HG03439 (cell line): ENCODE results near the gene ATP13A2.
A peak's percentile ranks its signal among the peaks of the same experiment; 100 is the strongest.

Experiments used
- ATAC-seq: cut with Tn5 transposase; IDR thresholded peaks from one replicate; pipeline ENCODE4 v1.9.1; 2021; ENCODE audit warnings: mild to moderate bottlenecking, moderate library complexity; ENCODE audit not compliant: unreplicated experiment

Gene ATP13A2

DNA sequence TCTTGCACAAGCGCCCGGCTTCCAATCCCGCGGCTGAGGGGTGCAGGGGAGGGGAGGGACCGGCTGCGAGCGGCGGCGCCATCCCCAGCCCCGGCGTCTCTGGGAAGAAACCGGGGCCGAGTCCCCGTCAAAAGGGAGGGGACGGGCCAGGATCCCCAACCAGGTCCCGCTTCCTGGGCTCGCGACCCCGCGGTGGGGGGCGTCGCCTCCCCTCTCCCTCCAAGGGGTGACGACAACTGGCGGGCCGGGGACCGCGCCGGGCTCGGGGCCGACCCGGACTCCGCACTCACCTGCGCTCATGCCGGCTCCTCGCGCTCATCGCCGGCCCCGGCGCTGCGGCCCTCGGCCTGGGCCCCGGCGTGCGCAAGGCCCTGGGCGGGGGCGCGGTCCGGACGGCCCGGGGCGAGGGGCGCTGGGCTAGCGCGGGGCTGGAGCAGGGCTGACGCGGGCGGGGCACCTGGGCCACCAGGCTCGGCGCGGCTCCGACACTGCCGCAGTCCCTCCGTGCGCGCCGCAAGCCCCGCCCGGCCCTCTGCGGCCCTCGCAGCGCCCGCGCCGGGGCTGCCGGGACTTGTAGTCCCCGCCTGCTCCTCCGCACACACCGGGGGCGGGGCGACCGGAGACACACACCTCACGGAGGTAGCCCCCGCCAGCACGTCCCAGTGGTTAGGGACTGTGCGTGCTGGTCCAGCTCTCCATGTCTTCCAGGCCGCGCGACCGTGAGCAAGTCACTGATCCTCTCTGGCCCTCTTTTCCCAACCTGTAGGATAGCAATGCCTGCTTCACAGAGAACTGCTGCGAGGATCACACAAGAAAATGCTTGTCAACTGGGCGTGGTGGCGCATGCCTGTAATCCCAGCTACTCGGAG, at the start of gene ATP13A2:
ATP13A2 (minus strand) TSS at position 490 of the 869 bp plus-strand sequence; CDS start at position 300, 190 bp downstream.
- peak; percentile 92 for ATAC-seq

GRCh38 chr1:17061486-17061885, 49.8 kb upstream of the ATP13A2 start:
- ATAC-seq, result no peak

GRCh38 chr1:17060306-17060749, 48.6 kb upstream of the ATP13A2 start:
- ATAC-seq, result no peak

DNA sequence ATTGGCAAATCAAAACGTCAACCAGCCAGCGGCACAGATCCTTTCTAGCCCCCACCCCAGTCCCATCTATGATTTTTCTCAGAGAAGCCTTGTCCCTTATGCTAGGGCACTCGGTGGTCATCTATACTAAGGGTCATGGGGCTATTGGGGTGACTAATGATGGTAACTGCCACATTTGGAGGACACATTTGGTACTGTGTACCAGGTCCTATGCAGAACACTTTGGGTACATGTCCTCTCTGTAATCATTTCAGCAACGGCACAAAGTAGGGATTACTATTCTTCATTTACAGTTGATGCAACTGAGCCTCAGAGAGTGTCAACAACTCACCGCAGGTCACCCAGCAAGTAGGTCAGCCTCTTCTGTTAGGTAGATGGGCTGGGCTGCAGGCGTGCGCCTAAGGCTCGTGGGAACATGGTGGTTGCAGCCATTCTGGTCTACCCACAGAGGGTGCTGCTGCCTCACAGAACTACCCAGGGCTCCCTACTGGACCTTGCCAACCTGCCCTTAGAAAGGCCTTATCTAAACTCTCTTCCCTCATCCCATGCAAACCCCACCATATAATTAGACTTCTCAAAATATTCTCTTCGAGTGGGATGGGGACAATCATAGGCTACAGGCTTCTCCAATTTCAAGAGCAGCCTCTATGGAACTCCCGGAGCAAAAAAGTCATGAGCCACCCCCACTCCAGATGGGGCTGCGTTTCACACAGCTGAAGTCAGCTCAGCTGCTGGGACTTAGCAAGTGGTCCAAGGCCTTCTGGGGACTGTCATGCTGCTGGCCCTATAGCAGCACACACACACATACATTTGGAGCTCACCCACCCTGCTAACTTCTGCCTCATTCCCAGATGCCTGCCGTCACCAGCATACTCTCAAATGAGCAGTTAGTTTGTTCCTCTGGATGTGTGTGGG, 47.9 kb upstream of the ATP13A2 start:
- ATAC-seq, result peak; percentile 75

DNA sequence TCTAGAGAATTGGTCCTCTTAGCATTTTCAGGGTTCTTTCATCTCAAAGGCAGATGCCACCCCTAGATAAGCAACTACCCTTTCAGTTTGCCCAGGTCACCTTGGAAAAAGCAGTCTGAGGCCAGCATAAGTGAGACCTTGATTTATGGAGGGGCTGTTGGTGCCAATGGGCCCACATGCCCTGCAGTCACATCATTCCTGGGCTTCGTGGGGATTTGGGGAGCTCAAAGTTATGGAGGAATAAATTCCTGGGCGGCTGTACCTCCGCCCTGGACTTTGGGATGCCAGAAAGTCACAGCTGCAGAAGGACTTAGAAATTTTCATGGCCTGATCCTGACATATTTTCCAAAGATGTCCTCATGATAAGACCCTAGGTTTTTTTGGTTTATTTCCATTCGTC, 44.8 kb upstream of the ATP13A2 start:
- ATAC-seq, result no peak

GRCh38 chr1:17055801-17056200, 44.1 kb upstream of the ATP13A2 start:
- ATAC-seq, result no peak

DNA sequence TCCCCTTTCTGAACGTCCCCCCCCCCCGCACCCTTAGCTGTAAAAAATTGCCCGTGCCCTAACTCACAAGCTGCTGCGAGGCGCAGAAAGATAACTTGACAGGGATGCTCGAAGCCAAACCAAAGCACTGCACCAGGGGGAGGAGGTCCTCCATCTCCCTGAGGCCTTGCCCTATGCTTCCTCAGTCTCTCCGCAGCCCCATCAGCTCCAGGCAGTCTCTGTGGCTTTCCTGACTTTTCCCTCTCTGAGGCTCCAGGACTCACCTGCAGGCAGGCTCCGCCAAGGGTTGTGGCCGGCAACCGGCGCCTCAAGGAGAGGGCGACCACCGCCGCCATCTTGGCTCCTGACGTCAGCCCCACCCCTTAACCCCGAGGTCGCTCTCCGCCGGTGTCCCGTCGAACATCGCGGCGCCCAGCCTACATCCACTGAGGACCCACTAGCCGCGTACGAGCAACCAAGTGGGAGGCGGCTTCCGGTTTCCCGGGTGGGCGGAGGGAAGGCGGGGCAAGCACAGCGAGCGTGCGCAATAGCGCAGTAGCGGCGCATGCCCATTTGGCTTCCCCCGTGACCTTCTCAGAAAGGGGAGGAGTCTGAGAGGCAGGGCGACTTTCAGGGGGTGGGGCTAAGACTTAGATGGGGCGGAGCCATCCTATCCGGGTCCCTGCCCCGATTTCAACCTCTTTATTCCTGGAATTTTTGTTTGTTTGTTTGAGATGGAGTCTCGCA, 42.1 kb upstream of the ATP13A2 start, which contains the start of gene SDHB:
SDHB (minus strand) TSS at position 348 of the 726 bp plus-strand sequence; CDS start at position 335, 13 bp downstream.
- peak; percentile 99 for ATAC-seq

- no peak for ATAC-seq
These were observed 41.5 kb upstream of the ATP13A2 start for GRCh38 chr1:17053086-17053684.

DNA sequence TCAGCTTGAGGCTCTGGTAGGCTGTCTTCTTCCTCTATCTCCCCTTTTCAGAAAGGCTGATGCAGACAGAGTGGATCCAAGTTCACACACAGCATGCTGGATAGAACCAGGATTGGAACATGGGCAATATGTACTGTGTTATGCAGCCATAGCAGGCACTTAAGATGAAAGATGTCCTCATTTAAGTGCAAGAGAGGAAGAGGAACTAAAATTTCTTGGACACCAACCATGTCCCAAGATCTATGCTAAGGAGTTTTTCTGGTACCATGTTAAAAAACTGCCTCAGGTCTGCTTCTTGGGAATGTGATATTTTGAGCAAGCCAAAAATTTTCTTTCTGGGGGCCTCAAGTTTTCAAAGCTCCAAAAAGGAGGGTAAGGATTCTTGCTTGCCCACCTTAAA, 40.9 kb upstream of the ATP13A2 start:
- ATAC-seq, result no peak

GRCh38 chr1:17052038-17052437, 40.3 kb upstream of the ATP13A2 start:
- no peak for ATAC-seq

DNA sequence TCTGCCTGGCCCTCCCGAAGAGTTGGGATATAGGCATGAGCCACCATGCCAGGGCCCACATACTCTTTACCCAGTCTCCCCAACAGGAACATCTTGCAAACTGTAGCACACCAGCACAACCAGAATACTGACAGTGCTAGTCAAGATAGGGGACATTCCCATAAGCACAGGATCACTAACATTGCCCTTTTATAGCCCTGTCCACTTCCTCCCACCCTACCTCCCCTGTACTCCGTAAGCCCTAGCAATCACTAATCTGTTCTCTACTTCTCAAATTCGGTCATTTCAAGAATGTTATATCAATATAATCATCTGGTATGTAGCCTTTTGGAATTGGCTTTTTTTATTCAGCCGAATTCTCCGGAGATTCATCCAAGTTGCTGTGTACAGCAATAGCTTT, 36.2 kb upstream of the ATP13A2 start:
- no peak for ATAC-seq

DNA sequence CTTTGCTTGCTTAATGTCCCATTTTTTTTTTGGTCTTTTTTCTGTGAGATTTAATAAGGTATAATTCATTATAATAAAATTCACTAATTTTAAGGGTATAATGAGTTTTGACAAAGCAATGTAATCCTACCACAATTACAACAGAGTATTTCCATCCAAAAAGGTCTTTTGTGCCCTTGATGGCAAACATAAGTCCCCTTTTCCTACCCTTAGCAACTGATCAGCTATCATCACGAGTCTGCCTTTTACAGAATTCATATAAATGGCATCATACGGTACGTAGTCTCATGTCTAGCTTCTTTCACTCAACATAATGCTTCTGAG, 34.6 kb upstream of the ATP13A2 start:
- no peak for ATAC-seq

DNA sequence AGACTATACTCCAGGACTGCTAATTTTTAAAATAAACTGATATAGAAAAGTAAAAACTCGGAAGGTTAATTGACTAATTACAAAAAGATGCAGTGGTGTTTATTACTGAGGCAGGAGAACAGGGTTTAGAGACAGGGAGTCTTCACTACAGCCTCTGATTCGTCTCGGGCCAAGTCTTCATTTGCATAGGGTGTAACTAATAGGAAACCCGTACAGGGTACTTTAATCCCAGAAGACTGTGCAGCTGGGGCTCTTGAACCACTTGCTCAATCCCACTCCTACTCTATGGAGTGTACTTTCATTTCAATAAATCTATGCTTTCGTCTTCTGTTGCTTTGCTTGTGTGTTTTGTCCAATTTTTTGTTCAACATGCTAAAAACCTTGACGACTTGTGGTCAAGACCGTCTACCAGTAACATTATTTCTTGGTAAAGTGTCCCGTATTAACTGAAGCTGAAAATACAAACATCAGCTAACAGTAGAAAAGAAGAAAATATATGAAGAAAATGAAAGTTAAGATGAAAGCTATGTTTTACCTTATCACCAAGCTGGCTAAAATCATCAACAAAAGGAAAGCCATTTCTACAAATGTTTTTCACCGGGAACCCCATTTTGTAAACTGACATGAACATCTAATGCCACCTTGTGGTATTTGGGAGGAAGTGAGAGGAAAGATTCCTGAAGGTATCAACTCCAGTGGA, 34.1 kb upstream of the ATP13A2 start:
- ATAC-seq, result no peak

DNA sequence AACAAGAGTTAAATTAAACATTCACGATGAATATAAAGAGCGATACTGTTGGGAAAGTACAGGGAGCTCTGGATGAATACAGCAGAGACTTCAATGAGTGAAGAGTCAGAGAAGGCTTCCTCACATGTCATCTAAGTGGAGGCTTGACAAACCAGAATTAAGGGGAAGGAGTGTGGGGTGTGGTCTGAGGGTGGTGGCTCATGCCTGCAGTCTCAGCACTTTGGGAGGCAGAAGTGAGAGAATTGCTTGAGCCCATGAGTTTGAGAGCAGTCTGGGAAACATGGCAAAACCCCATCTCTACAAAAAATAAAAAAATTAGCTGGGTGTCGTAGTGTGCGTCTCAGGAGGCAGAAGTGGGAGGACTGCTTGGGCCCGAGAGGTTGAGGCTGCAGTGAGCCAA, 33.4 kb upstream of the ATP13A2 start:
- no peak for ATAC-seq

DNA sequence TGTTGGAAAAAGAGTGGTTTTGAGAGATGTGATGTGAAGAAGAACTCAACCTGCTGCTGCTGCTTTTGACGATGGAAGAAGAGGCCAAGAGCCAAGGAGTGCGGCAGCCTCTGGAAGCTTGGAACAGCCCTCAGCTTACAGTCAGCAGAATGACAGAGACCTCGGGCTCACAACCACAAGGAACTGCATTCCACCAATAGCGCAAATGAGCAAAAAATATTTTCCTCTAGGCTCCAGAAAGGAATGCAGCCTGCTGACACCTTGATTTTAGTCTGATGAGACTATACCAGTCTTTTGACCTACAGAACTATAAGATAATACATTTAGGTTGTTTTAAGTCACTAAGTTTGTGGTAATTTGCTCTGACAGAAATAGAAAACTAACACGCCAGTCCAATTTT, 31.9 kb upstream of the ATP13A2 start:
- no peak for ATAC-seq

DNA sequence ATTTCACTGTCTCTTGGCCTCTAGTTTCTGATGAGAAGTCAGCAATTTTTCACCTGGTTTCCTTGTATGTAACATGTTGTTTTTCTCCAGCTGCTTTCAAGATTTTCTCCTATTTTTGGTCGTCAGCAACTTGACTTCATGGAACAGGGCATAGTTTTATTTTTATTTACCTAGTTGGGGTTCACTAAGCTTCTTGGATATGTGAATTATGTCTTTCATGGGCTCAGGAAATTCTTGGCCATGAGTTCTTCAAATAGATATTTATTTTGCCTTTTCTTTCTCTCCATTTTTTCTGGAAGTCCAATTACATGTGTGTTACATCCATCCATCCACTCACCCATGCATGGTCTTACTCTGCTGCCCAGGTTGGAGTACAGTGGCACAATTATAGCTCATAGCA, 28.4 kb upstream of the ATP13A2 start:
- ATAC-seq, result no peak

DNA sequence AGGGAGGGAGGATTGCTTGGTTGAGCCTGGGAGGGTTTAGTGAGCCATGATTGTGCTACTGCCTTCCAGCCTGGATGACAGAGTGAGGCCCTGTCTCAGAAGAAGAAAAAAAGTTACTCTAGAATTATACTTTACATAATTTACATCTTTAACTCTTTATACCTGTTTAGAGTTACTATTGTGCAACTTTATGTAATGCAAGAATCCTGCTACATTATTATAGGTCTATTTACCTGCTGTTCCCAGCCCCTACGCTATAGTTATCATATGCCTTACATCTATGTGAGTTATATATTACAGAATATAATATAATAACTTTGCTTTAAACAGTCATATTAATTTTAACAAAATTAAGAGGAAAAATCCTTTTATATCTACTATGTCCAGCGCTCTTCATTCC, 27.8 kb upstream of the ATP13A2 start:
- ATAC-seq, result no peak

DNA sequence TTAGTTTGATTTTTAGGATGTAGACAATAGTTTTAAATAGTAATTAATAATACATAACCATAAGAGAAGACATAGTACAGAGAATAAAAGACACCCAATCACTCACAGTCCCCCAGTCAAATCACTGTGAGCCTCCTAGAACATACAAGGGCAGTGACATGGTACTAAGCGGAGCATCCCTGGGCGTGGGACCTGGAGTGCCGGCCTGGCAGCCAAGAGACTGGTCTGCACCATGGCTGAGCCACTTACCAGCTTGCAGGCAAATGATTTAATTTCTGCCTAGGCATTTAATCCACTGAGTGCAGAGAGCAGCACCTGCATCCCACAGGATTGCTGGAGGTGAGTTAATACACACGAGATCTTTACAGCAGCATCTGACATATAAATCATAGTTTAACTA, 21.8 kb upstream of the ATP13A2 start:
- no peak for ATAC-seq

DNA sequence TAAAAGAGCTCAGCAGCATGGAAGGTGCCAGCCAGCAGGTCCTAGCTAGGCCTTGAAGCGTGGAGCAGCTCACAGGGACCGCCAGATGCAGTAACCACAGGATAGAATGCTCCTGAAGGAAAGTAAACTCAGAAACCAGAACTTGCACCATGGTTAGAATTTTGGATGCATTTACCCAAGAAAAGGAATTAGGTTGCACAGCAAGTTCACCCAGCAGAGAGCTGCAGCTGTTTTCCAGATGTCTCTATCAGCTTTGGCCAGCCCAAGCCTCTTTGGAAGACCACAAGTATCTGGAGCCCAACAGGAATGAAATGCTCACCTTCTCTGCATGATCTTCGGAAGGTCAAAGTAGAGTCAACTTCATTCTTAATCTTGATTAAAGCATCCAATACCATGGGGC, 21.0 kb upstream of the ATP13A2 start:
- ATAC-seq, result no peak

DNA sequence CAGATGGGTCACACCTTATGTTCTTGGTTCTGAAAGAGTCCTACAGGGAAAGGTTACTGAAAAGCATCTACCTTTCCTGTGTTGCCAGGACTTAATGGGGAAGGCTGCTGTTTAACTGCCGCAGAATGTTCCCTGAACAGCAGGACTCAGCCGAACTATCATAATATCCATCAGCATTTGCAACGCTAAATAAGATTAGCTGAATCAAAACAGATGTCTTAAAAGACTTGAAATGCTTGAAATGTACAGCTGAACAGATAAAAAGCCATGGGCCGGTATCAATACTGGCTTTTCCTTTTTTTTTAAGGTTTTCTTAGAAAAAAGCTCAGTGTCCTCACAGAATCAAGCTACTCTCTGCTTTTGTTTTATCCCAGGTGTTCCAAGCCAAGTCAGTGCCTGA, 19.7 kb upstream of the ATP13A2 start:
- ATAC-seq, result no peak
